IMR-90 (cell line): ENCODE data around the gene ATG9B. TPM values are rescaled to one million over a fixed set of nuclear protein-coding genes. Genes with fewer than 3 reads are reported as not detected.
"Not testable (repeated sequence)": the region's sequence is repeated elsewhere in the genome, so short reads cannot be mapped to it uniquely, and the experiment has no call there.

Source experiments
- ATAC-seq: fragments of 200-7000 bp; cut with Tn5 transposase; 2 replicates; pipeline ENCODE4 v1.9.1; 2020; ENCODE audit warnings: low read depth, mild to moderate bottlenecking, moderate library complexity
- BruUV-seq: library from RNA; stranded (reverse); fragments of 400-500 nt; replicated peaks from 2 replicates; lab custom pipeline; 2021; lab: Mats Ljungman, UMichigan
- CTCF ChIA-PET: fragments of 300-600 bp; formaldehyde crosslinking; extraction: SDS; loops from one replicate; lab custom pipeline; 2021; ENCODE audit warnings: antibody characterized with exemption; lab: Yijun Ruan, JAX
- POLR2A ChIA-PET: fragments of 300-600 bp; sonication (Branson Sonifier 250); formaldehyde crosslinking; loops from one replicate; lab custom pipeline; 2022; ENCODE audit warnings: antibody characterized with exemption; ENCODE audit not compliant: unreplicated experiment; lab: Charles Lee
- DNase-seq: peaks from one replicate; pipeline ENCODE4 v3.0.0; 2013
- H2AFZ ChIP-seq: replicated peaks from 2 replicates; pipeline ENCODE3; 2013; ENCODE audit warnings: low read length, mild to moderate bottlenecking; ENCODE audit not compliant: poor library complexity
- H2AK5ac ChIP-seq: 2 replicates; pipeline ENCODE4 v1.6.1; 2013; ENCODE audit warnings: low read depth, low read length, inconsistent platforms
- H2AK9ac ChIP-seq: replicated peaks from 2 replicates; pipeline ENCODE3; 2013; ENCODE audit warnings: mild to moderate bottlenecking, low read depth, low read length, moderate library complexity; ENCODE audit not compliant: poor library complexity
- H2BK120ac ChIP-seq: 2 replicates; pipeline ENCODE4 v1.6.1; 2013; ENCODE audit warnings: low read depth, low read length, inconsistent platforms
- H2BK15ac ChIP-seq: 3 replicates; pipeline ENCODE4 v1.6.1; 2013; ENCODE audit warnings: low read depth, low read length, inconsistent platforms
- H2BK20ac ChIP-seq: 2 replicates; pipeline ENCODE4 v1.6.1; 2013; ENCODE audit warnings: low read depth, mild to moderate bottlenecking, inconsistent platforms, low read length, moderate library complexity
- H2BK5ac ChIP-seq: 2 replicates; pipeline ENCODE4 v1.6.1; 2013; ENCODE audit warnings: mild to moderate bottlenecking, low read depth, low read length, inconsistent platforms; ENCODE audit not compliant: poor library complexity, severe bottlenecking
- H3K14ac ChIP-seq: replicated peaks from 2 replicates; pipeline ENCODE4 v1.6.1; 2013; ENCODE audit warnings: low read depth, low read length, inconsistent platforms
- H3K18ac ChIP-seq: 2 replicates; pipeline ENCODE4 v1.6.1; 2013; ENCODE audit warnings: low read depth, low read length, control low read depth
- H3K23ac ChIP-seq: 2 replicates; pipeline ENCODE4 v1.6.1; 2013; ENCODE audit warnings: low read depth, low read length, inconsistent platforms
- H3K27ac ChIP-seq: 2 replicates; pipeline ENCODE4 v1.5.1; 2013; ENCODE audit warnings: mild to moderate bottlenecking, control low read depth, low read length; ENCODE audit not compliant: insufficient read depth
- H3K27me3 ChIP-seq: 2 replicates; pipeline ENCODE4 v1.6.1; 2013; ENCODE audit warnings: low read length; ENCODE audit not compliant: control insufficient read depth, insufficient read depth
- H3K36me3 ChIP-seq: 2 replicates; pipeline ENCODE4 v1.6.1; 2013; ENCODE audit warnings: low read length, mixed read lengths; ENCODE audit not compliant: control insufficient read depth, insufficient read depth
- H3K4ac ChIP-seq: 2 replicates; pipeline ENCODE4 v1.6.1; 2013; ENCODE audit warnings: low read depth, low read length, inconsistent platforms
- H3K4me1 ChIP-seq: 2 replicates; pipeline ENCODE4 v1.6.1; 2013; ENCODE audit warnings: low read length, mixed read lengths; ENCODE audit not compliant: control insufficient read depth, insufficient read depth
- H3K4me2 ChIP-seq: 2 replicates; pipeline ENCODE4 v1.6.1; 2013; ENCODE audit warnings: low read depth, mild to moderate bottlenecking, control low read depth, low read length, moderate library complexity
- H3K4me3 ChIP-seq: 2 replicates; pipeline ENCODE4 v1.5.1; 2013; ENCODE audit warnings: low read depth, mild to moderate bottlenecking, control low read depth, low read length, moderate library complexity; ENCODE audit not compliant: insufficient read depth
- H3K56ac ChIP-seq: 2 replicates; pipeline ENCODE4 v1.6.1; 2013; ENCODE audit warnings: low read length, inconsistent platforms; ENCODE audit not compliant: insufficient read depth; ENCODE audit errors: extremely low read depth
- H3K79me1 ChIP-seq, 2 experiments: 2 replicates each; pipeline ENCODE4 v1.6.1; 2013; ENCODE audit warnings: low read length in 2 of 2, inconsistent platforms in 1 of 2, low read depth in 1 of 2
- H3K9ac ChIP-seq: 2 replicates; pipeline ENCODE4 v1.6.1; 2013; ENCODE audit warnings: low read depth, low read length, control low read depth
- H3K9me1 ChIP-seq: 2 replicates; pipeline ENCODE4 v1.6.1; 2013; ENCODE audit warnings: low read length, inconsistent platforms; ENCODE audit not compliant: insufficient read depth
- H3K9me3 ChIP-seq: 2 replicates; pipeline ENCODE4 v1.6.1; 2013; ENCODE audit warnings: low read length; ENCODE audit not compliant: control insufficient read depth, insufficient read depth
- H4K20me1 ChIP-seq: 2 replicates; pipeline ENCODE4 v1.6.1; 2013; ENCODE audit warnings: low read length, inconsistent platforms; ENCODE audit not compliant: insufficient read depth
- H4K5ac ChIP-seq: 2 replicates; pipeline ENCODE4 v1.6.1; 2013; ENCODE audit warnings: mild to moderate bottlenecking, low read depth, low read length, control low read depth
- H4K8ac ChIP-seq, 2 experiments: 2 replicates each; pipeline ENCODE4 v1.6.1; 2013; ENCODE audit warnings: low read depth in 2 of 2, low read length in 2 of 2, control low read depth in 1 of 2, inconsistent platforms in 1 of 2
- H4K91ac ChIP-seq: 2 replicates; pipeline ENCODE4 v1.6.1; 2013; ENCODE audit warnings: low read depth, low read length, inconsistent platforms; ENCODE audit not compliant: insufficient read depth
- BHLHE40 ChIP-seq: fragments of 150-350 bp; IDR thresholded peaks from 2 replicates; pipeline ENCODE4 v1.6.1; 2016; ENCODE audit warnings: mild to moderate bottlenecking, low read depth, low read length
- FOS ChIP-seq: fragments of 150-350 bp; IDR thresholded peaks from 2 replicates; pipeline ENCODE4 v1.6.1; 2016; ENCODE audit warnings: low read depth, low read length
- RFX5 ChIP-seq: IDR thresholded peaks from 2 replicates; pipeline ENCODE4 v1.8.0; 2012; ENCODE audit warnings: low read depth, mild to moderate bottlenecking, low read length, moderate library complexity
- WGBS, 2 experiments: methylation state at CpG; one replicate each; pipeline versions ENCODE4 v1.1.5 to v1.1.7; 2013; ENCODE audit warnings: missing lambda C conversion rate in 2 of 2; ENCODE audit not compliant: insufficient read length in 1 of 2; ENCODE audit errors: extremely low coverage in 2 of 2; 5-methylcytosine and 5-hydroxymethylcytosine counted together
- dilution Hi-C: fragments of 300-500 bp; cut with HindIII; formaldehyde crosslinking; loops from one replicate; pipeline ENCODE4 v1.14.3; 2018; ENCODE audit warnings: low sequenced_read_pairs; ENCODE audit not compliant: unreplicated experiment
- in situ Hi-C: fragments of 300-500 bp; cut with MboI; formaldehyde crosslinking; loops from 3 replicates; pipeline ENCODE4 v1.14.3; 2019; ENCODE audit warnings: low sequenced_read_pairs, inconsistent platforms, mixed read lengths
- intact Hi-C: fragments of 100-400 bp; cut with micrococcal nuclease; formaldehyde crosslinking; loops from 2 replicates; pipeline ENCODE4 v1.10.0; 2022
- polyA plus RNA-seq, 3 experiments: library from polyadenylated mRNA; depleted of rRNA; stranded (reverse); fragments of >200 nt; gene quantifications; 2 replicates each; pipeline ENCODE4 v1.2.3, GENCODE V29; 2012; ENCODE audit warnings: low replicate concordance in 1 of 3
- total RNA-seq: library from RNA; depleted of rRNA; stranded (reverse); fragments of >200 nt; gene quantifications from 2 replicates; pipeline ENCODE4 v1.2.3, GENCODE V29; 2012

Gene ATG9B
- total and polyA plus RNA-seq, 2 of the 4 experiments (the other 2 are of a cell fraction): 0.18 to 0.91 TPM

DNA sequence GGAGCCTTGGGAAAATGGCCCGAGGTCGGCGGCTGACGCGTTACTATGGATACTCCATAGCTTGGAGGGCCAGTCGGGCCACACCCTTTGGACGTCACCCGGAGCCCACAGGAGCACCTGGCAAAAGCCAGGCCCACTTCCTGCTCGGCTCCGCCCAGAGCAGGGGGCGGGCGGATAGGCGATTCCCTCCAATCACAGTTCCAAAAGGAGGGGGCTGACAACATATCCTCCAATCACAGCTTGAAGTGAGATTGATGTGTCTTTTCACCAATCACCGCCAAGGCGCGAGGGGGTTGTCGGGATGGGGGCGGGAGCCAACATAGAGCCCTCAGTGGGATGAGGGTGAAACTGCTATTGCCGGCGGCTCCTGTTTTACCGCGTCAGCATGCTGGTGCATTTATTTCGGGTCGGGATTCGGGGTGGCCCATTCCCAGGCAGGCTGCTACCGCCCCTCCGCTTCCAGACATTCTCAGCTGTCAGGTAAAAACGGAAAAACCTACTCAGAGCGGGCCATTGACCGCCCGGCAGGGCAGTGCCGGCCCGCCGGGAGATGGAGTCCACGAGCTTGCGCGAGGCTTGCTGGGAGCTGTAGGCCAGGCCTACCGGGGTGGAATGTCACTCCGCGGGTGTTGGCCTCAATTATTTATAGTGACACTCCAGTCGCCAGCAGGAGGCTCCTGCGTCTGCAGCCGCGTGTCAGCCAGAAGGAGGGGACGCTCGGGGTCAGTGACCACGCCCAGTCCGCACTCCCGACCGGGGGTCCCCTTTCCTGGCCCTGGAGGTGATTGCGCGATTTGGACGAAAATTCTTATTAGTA lies 4.0 kb upstream of the ATG9B start, which contains the start of gene ABCB8 (continued):
- TF ChIP-seq RFX5 (no peak), FOS (peak; percentile 65; the same call in 1 of the 2 replicates)

- WGBS, 2 experiments: 34% methylated on average over 7 of the region's 16 CpGs; no CpG with 5 or more reads in 1 of the 2 experiments
- H3K27ac ChIP-seq, H3K18ac ChIP-seq, H3K14ac ChIP-seq, DNase-seq, H2BK20ac ChIP-seq, H3K56ac ChIP-seq, H2BK5ac ChIP-seq, H3K9me1 ChIP-seq, H3K9me3 ChIP-seq, dilution Hi-C loops, in situ Hi-C loops, ATAC-seq, H3K4me1 ChIP-seq, H4K20me1 ChIP-seq, H3K23ac ChIP-seq, H3K36me3 ChIP-seq, BruUV-seq, H2BK15ac ChIP-seq, POLR2A ChIA-PET: not testable (repeated sequence)
- 0 out of 2 replicates have a peak, but pooled peaks have one; percentile 26 for TF ChIP-seq BHLHE40
- Histone ChIP-seq H2BK120ac (peak overlapping the region; percentile 30; the same call in 1 of the 2 replicates), H3K79me1 (peaks cover 10 to 18% of the 10 kb centered on the region in 2 experiments; a peak in 3 of 4 replicates), H3K27me3 (peaks cover 10% of the 10 kb centered on the region), H3K4me3 (peak overlapping the region; percentile 43), H2AFZ (peak overlapping the region; percentile 91), H3K9ac (peak overlapping the region; percentile 5; the same call in 1 of the 2 replicates), H4K91ac (peak overlapping the region; percentile 55; the same call in 1 of the 2 replicates), H4K5ac (peak overlapping the region; percentile 18), H3K4me2 (peak overlapping the region; percentile 64), H2AK5ac (0 out of 2 replicates have a peak overlapping the region, but pooled peaks have one; percentile 23), H3K4ac (peak overlapping the region; percentile 63), H4K8ac (peak overlapping the region; percentile 87 to 88), H2AK9ac (peak overlapping the region; percentile 73)
- CTCF ChIA-PET: interaction anchor here (0.9 to 1.2 kb wide), 5 partner anchors 9 to 85 kb away, joined by 3 to 8 read pairs (median 4); no protein-coding TSS in a partner anchor
- intact Hi-C loops: loop anchor here (1.0 to 2.0 kb wide), 2 partner anchors 59 to 84 kb away; partner anchors contain the start of gene AGAP3
These were observed 3.4 kb upstream of the ATG9B start for GRCh38 chr7:151027728-151028130.
